Measurements from ENCODE around the gene ENAH. TPM values are rescaled to one million over a fixed set of nuclear protein-coding genes. Genes with fewer than 3 reads are reported as not detected.

The ENAH gene
- total RNA-seq, 1 donor from 2014 or later: 179 TPM

DNA sequence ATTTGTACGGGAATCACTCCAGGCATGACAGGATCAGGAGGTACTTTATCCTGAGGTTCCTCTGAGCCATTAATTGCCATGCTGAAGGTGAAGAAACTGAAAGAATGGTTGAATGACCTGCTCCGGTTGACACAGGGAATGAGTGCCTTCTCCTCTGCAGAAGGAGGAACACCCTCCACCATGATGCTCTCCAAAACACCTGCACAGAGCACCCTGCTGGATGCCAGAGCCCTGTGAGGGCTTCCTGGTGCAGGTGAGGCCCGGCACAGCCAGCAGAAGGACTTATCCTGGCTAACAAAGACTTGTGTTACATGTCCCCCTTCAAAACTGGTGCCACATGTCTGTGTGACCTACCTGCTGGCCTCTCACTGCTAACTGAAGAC is 210.8 kb downstream of the ENAH start:
- Mint-ChIP-seq H3K4me1 (peaks cover 27% of the 10 kb centered on the region), H3K27me3 (ENCODE audit: low read depth) (no peaks in the 10 kb centered on the region), H3K4me3 (no peak overlapping the region), H3K9me3 (no peaks in the 10 kb centered on the region), H3K27ac (ENCODE audit: unreplicated experiment) (no peak overlapping the region), H3K36me3 (ENCODE audit: low read depth) (no peaks in the 10 kb centered on the region)
- TF ChIP-seq, protein P1, sequence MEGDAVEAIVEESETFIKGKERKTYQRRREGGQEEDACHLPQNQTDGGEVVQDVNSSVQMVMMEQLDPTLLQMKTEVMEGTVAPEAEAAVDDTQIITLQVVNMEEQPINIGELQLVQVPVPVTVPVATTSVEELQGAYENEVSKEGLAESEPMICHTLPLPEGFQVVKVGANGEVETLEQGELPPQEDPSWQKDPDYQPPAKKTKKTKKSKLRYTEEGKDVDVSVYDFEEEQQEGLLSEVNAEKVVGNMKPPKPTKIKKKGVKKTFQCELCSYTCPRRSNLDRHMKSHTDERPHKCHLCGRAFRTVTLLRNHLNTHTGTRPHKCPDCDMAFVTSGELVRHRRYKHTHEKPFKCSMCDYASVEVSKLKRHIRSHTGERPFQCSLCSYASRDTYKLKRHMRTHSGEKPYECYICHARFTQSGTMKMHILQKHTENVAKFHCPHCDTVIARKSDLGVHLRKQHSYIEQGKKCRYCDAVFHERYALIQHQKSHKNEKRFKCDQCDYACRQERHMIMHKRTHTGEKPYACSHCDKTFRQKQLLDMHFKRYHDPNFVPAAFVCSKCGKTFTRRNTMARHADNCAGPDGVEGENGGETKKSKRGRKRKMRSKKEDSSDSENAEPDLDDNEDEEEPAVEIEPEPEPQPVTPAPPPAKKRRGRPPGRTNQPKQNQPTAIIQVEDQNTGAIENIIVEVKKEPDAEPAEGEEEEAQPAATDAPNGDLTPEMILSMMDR (conservative IDR thresholded peaks at IDR 0.05): no peak
- no peak for DNase-seq (ENCODE audit: low read depth, low spot score)

DNA sequence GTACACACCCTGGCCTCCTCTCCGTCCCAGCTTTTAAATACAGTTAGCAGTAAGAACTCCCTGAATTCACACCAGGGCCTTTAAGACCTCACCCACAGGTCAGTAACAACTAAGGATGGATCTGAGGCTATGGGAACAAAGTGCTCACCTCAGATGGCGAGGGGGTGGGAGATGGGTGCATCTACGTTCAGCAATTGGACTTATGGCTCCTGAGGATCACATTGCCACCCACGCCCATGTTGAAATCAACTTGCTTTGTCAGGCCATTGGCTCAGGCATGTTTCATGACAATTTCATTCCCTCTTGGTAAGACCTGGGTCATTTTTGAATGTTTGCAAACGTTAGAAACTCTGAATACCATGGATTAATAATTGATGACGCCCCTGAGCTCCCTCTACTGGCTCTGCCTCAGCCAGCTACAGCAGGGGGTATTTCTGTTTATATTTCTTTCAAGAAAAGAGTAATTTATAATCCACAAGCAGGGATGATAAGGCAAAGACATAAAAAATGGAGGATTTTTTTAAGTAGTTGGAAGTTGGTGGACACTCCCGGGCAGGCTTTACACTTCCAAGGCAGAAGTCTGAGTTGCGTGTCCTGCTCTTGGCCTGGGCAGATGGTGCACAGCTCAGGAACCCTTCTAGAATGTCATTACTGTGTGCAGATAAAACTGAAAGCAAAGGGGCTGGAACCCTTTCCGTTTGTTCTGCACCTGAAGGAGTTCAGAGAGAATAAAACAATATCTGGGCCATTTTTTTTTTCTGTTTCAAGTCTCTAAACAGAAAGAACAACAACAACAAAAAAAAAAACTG is 211.4 kb downstream of the ENAH start:
- H3K4me3 Mint-ChIP-seq: no peak overlapping the region
- peaks cover 23% of the 10 kb centered on the region for H3K4me1 Mint-ChIP-seq
- TF ChIP-seq, protein P1 (conservative IDR thresholded peaks at IDR 0.05): no peak
- H3K36me3 Mint-ChIP-seq (ENCODE audit: low read depth): no peaks in the 10 kb centered on the region
- DNase-seq (ENCODE audit: low read depth, low spot score): no peak
- H3K27ac Mint-ChIP-seq (ENCODE audit: unreplicated experiment): no peak overlapping the region
- H3K27me3 Mint-ChIP-seq (ENCODE audit: low read depth): no peaks in the 10 kb centered on the region
- no peaks in the 10 kb centered on the region for H3K9me3 Mint-ChIP-seq

DNA sequence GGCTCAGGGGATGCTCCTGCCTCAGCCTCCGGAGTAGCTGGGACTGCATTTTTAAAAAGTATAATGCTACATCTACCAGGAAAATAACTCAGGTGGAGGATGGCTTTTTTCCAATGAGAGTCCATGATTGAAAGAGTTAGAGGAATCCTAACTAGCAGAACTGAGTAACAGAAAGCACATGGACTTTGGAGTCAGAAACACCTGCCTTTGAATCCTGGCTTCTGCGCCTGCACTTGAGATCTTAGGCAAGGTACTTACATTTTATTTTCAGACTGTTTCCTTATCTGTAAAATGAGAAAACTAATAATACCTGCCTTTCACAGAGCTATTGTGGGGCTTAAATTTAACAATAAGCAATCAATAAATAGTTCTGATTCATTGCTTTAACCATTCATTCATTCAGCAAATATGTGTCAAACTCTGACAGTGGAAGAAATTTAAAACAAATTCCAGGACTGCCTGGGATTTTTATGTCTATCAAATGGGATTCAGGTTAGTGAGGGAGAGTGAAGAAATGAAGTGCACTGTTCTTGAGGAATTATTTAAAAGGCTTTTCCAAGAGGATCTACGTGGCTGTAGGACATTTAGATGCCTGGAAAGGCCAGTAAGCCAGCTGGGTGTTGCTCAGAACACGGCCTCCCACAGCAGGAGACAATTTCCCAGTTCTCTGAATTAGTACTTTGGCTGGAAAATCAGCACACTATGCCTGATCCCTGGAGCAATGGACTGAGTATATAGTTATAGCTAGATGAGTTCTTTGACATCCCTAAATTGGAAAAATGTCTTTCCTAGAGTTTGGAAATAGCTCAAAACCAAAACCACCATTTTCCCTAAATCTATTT is 212.3 kb downstream of the ENAH start:
- H3K4me3 Mint-ChIP-seq: no peak overlapping the region
- TF ChIP-seq, protein P1 (conservative IDR thresholded peaks at IDR 0.05): no peak
- H3K9me3 Mint-ChIP-seq: no peaks in the 10 kb centered on the region
- H3K4me1 Mint-ChIP-seq: peaks cover 14% of the 10 kb centered on the region
- no peaks in the 10 kb centered on the region for H3K36me3 Mint-ChIP-seq (ENCODE audit: low read depth)
- H3K27ac Mint-ChIP-seq (ENCODE audit: unreplicated experiment): no peak overlapping the region
- no peak for DNase-seq (ENCODE audit: low read depth, low spot score)
- H3K27me3 Mint-ChIP-seq (ENCODE audit: low read depth): no peaks in the 10 kb centered on the region

DNA sequence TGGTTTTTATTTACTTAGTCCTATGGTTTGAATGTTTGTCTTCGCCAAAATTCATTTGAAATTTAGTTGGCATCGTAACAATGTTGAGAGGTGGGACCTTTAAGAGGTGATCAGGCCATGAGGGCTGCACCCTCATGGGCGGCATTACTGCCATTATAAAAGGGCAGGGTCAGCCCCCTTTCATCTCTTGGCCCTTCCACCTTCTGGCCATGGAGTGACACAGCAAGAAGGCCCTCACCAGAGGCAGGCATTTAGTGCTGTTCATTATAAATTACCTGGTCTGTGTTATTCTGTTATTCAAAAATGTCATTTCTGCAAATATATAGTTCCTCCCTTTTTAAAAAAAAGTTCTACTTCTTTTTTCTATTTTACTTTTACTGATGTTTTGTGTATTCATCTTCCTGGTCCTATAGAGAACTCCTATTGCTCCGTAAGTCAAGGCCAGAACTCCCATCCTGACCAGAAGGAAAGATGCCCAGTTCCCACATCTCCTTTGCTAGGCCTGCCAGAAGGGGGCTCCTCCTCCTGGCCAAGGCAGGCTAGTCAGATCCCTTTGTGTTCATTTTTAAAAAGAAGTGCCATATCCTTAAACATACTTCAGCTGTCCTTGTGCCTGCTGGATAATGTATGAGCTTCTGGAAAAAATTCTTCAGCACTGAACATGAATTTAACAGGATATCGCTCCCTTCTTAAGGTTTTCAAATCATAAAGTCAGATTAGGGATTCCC is 215.0 kb downstream of the ENAH start:
- no peak overlapping the region for H3K27ac Mint-ChIP-seq (ENCODE audit: unreplicated experiment)
- H3K36me3 Mint-ChIP-seq (ENCODE audit: low read depth): no peaks in the 10 kb centered on the region
- peak overlapping the region; percentile 13 for H3K4me3 Mint-ChIP-seq
- no peak for DNase-seq (ENCODE audit: low read depth, low spot score)
- H3K9me3 Mint-ChIP-seq: no peaks in the 10 kb centered on the region
- TF ChIP-seq, protein P1 (conservative IDR thresholded peaks at IDR 0.05): peak; percentile 43
- peaks cover 6% of the 10 kb centered on the region for H3K4me1 Mint-ChIP-seq
- no peaks in the 10 kb centered on the region for H3K27me3 Mint-ChIP-seq (ENCODE audit: low read depth)

Other genes with a start within 250 kb of the ENAH start
- 168 and 181 TPM in 2 replicates for gene LBR, start 225.1 kb downstream of the ENAH start, total RNA-seq
- 480 and 482 TPM in 2 replicates for gene SRP9, start 124.7 kb upstream of the ENAH start, total RNA-seq
- gene EPHX1, start 157.0 kb upstream of the ENAH start, total RNA-seq: 15.4 and 15.8 TPM in 2 replicates
- 24.8 and 29.3 TPM in 2 replicates for gene TMEM63A, start 229.3 kb upstream of the ENAH start, total RNA-seq
- 0.65 TPM in 1 of 2 replicates, not detected in the other for gene LEFTY1, start 236.0 kb upstream of the ENAH start, total RNA-seq